Ovary (tissue), 9 donors: ENCODE data around the gene IMMP2L. TPM values are rescaled to one million over a fixed set of nuclear protein-coding genes. Genes with fewer than 3 reads are reported as not detected.

Experiments used
- DNase-seq, 5 donors: peaks; one replicate each; pipeline ENCODE4 v3.0.0-alpha.2; 2019 to 2020
- H3K27ac ChIP-seq, 2 donors: fragments of 200-600 bp; one replicate each; pipeline versions ENCODE4 v1.5.1 to v1.8.0; 2019 to 2022
- H3K27me3 ChIP-seq: fragments of 200-600 bp; one replicate; pipeline ENCODE4 v1.8.0; 2022
- H3K36me3 ChIP-seq: fragments of 200-600 bp; sonication (generic); one replicate; pipeline ENCODE4 v1.5.1; 2019
- H3K4me1 ChIP-seq: one replicate; pipeline ENCODE4 v1.8.1; 2013; ENCODE audit warnings: mild to moderate bottlenecking, moderate library complexity; ENCODE audit not compliant: insufficient read depth
- H3K4me3 ChIP-seq: fragments of 200-600 bp; sonication (generic); one replicate; pipeline ENCODE4 v1.5.1; 2017
- H3K9me3 ChIP-seq, 2 donors: fragments of 200-600 bp in 1 of 2; sonication (generic) in 1 of 2; one replicate each; pipeline versions ENCODE4 v1.5.1 to v1.8.1; 2013 to 2019; ENCODE audit warnings: mild to moderate bottlenecking in 1 of 2, moderate library complexity in 1 of 2
- EP300 ChIP-seq: sonication (generic); formaldehyde crosslinking; IDR thresholded peaks from one replicate; pipeline ENCODE4 v1.6.1; 2017; ENCODE audit warnings: antibody characterized with exemption
- POLR2A ChIP-seq: fragments of 450-650 bp; IDR thresholded peaks from one replicate; pipeline ENCODE4 v1.6.1; 2017; ENCODE audit warnings: antibody characterized with exemption, mild to moderate bottlenecking, moderate library complexity
- WGBS, 3 donors: extraction: QIAGEN DNeasy Blood & Tissue Kit in 1 of 3; methylation state at CpG; one replicate each; pipeline versions ENCODE4 v1.1.5 to v1.1.7; 2013 to 2017; 5-methylcytosine and 5-hydroxymethylcytosine counted together
- intact Hi-C, 4 donors: fragments of 100-400 bp; cut with DNase I; formaldehyde crosslinking; loops; one replicate each; pipeline versions ENCODE4 v1.11.0 to v1.15.1; 2022 to 2023
- polyA plus RNA-seq, 2 donors: library from polyadenylated mRNA; stranded (reverse); fragments of 200-250 nt in 1 of 2; fragments of 350-450 nt in 1 of 2; fragmentation: Illumina TruSeq in 1 of 2; extraction: RNeasy Lipid Tissue Mini Kit (QIAGEN cat#74804) in 1 of 2; gene quantifications; one replicate each; pipeline ENCODE4 v1.2.3, GENCODE V29; 2013 to 2014
- total RNA-seq, 7 donors: library from RNA; depleted of rRNA in 2 of 7; stranded (reverse); fragments of >200 nt in 2 of 7; fragmentation: NEBNext Ultra II Directional in 3 of 7; extraction: Animal tissue kit (Norgen Biotek cat#: 25700) in 3 of 7; gene quantifications; one replicate each; pipeline versions ENCODE4 v1.1.0 to v1.2.4, GENCODE V29; 2016 to 2023
- TF ChIP-seq, protein P1 (sequence below), 3 donors: fragments of 450-650 bp in 2 of 3; fragments of 200-600 bp in 1 of 3; IDR thresholded peaks; one replicate each; pipeline versions ENCODE4 v1.5.1 to v1.8.0; 2016 to 2022; ENCODE audit warnings: antibody characterized with exemption in 3 of 3, mild to moderate bottlenecking in 1 of 3
- donor health status: DM: no; HTN: no; CAD: no; lungs with moderate emphysema.
- donor health status: DM: no; HTN: no; CAD: no.
- donor health status: Bipolar disorder and iron deficiency.
- donor health status: DM: yes; HTN: yes; CAD: no.
- donor health status: DM: no; HTN: no; CAD: no.
- donor health status: DM: yes; HTN: yes; CAD: no.

The IMMP2L gene
- total and polyA plus RNA-seq, 9 donors = 19.5 to 36.9 (median 29.9) TPM

DNA sequence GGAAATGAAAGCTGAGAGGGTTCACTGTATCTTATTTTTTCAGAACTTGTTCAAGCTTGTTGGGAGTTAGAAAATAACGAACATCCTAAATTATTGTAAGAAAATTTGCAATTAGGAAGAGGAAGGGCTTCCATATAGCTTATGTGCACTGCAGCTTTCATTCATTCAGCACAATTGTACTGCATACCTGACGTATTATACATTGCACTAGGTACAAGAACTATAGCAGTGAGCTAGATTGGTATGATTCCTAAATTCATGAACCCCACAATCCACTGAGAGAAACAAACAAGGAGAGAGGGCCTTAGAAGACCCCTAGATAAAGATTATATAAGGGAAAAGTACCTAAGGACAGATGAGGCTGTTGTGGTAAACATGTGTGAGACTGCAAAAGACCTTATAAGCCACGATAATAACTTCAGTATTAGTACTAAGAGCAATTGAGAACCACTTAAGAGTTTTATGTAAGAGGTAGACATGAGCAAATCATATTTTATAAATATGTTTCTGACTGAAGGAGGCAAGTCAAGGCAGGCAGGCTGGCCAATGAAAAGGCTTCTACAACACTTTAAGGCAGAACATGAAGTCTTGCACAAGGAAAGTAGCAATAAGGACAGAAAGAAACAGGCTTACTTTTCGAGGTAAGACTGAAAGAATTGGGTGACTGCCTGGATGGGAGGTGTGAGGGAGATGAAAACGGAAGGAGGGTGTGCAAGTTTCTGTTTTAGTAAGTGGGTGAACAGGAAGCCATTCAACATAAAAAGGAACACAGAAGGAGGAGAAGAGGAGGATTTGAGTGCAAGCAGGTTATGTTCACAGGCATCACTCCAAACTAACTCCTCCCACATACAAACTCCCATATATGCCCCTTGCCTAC, 549.3 kb downstream of the IMMP2L start:
- no peaks in the 10 kb centered on the region for H3K9me3 ChIP-seq
- DNase-seq = no peak
- TF ChIP-seq, protein P1, sequence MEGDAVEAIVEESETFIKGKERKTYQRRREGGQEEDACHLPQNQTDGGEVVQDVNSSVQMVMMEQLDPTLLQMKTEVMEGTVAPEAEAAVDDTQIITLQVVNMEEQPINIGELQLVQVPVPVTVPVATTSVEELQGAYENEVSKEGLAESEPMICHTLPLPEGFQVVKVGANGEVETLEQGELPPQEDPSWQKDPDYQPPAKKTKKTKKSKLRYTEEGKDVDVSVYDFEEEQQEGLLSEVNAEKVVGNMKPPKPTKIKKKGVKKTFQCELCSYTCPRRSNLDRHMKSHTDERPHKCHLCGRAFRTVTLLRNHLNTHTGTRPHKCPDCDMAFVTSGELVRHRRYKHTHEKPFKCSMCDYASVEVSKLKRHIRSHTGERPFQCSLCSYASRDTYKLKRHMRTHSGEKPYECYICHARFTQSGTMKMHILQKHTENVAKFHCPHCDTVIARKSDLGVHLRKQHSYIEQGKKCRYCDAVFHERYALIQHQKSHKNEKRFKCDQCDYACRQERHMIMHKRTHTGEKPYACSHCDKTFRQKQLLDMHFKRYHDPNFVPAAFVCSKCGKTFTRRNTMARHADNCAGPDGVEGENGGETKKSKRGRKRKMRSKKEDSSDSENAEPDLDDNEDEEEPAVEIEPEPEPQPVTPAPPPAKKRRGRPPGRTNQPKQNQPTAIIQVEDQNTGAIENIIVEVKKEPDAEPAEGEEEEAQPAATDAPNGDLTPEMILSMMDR (IDR thresholded peaks at IDR 0.05) = no peak
- TF ChIP-seq POLR2A (no peak), EP300 (no peak)
- WGBS, 3 donors = 71 to 78% (median 74%) methylated on average over 5 of the region's 5 CpGs
- no peaks in the 10 kb centered on the region for H3K4me1 ChIP-seq
- intact Hi-C loops = no loop called here
- H3K4me3 ChIP-seq = no peak overlapping the region
- H3K36me3 ChIP-seq = no peaks in the 10 kb centered on the region
- H3K27ac ChIP-seq = no peak overlapping the region
- no peaks in the 10 kb centered on the region for H3K27me3 ChIP-seq

DNA sequence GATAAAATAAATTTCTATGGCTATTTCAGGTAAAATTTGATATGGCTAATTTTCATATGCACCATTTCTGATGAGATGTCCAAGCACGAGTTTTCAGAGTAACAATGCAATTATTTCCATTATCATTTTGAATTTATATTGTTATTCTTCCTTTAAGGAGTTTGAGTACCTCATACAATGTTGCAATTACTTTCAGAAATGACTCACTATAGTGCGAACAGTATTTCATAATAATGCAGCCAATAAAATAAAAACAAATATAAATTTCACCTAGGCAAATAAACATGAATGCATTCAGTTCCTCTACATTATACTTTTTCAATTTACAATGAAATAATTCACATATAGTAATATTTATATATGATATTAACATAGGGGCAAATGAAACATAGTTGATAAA, 550.1 kb downstream of the IMMP2L start:
- Histone ChIP-seq H3K27me3 (no peaks in the 10 kb centered on the region), H3K36me3 (no peaks in the 10 kb centered on the region), H3K4me1 (no peaks in the 10 kb centered on the region), H3K27ac (no peak overlapping the region), H3K4me3 (no peak overlapping the region), H3K9me3 (no peaks in the 10 kb centered on the region)
- no peak for DNase-seq
- WGBS, 3 donors = 79 to 84% (median 82%) methylated on average over 2 of the region's 2 CpGs
- TF ChIP-seq, protein P1 (IDR thresholded peaks at IDR 0.05) = no peak
- TF ChIP-seq EP300 (no peak), POLR2A (no peak)
- intact Hi-C loops = no loop called here

DNA sequence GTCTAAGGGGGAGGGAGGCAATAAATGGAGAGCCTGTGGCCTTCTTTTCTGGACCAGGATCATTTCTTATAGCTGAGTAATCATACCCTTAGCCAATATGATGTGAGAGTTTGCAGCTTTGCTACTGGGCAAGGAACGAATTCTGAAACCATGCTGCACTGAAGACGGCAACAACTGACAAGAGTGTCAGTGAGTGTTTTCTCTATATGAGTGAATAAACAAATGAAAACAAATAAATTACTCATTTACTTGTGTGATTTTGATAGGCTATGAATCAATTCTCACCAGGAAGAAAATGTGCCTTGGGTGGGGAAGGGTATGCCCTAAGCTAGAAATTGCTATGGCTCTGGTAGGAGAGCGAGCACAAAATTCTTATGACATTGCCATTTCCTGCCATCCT, 550.8 kb downstream of the IMMP2L start:
- TF ChIP-seq EP300 (no peak), POLR2A (no peak)
- TF ChIP-seq, protein P1 (IDR thresholded peaks at IDR 0.05) = no peak
- H3K36me3 ChIP-seq = no peaks in the 10 kb centered on the region
- no peak overlapping the region for H3K4me3 ChIP-seq
- DNase-seq = no peak
- intact Hi-C loops = no loop called here
- H3K27ac ChIP-seq = no peak overlapping the region
- 92 to 96% (median 93%) methylated on average over 3 of the region's 3 CpGs for WGBS, 3 donors
- no peaks in the 10 kb centered on the region for H3K9me3 ChIP-seq
- H3K27me3 ChIP-seq = no peaks in the 10 kb centered on the region
- H3K4me1 ChIP-seq = no peaks in the 10 kb centered on the region

DNA sequence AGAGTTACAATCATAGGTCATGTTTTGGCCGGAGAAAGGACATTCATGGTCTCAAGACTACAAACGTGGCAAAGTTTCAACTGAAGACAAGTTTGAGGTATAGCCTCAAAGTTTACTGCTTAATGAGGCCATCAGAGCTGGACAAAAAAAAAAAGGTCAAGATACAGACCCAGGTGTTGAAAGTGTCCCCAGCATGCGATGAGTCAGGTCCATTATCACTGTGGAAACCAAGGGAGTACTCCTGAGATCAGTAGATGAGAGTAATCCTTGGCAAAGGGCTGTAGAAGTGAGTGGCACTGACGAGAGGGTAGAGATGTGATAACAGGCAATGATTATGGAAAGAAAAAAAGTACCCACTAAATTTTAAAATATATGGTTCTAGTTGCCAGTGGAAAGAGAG, 551.5 kb downstream of the IMMP2L start:
- intact Hi-C loops = no loop called here
- Histone ChIP-seq H3K9me3 (no peaks in the 10 kb centered on the region), H3K4me1 (no peaks in the 10 kb centered on the region), H3K36me3 (no peaks in the 10 kb centered on the region), H3K27ac (no peak overlapping the region), H3K27me3 (no peaks in the 10 kb centered on the region), H3K4me3 (no peak overlapping the region)
- TF ChIP-seq EP300 (no peak), POLR2A (no peak)
- TF ChIP-seq, protein P1 (IDR thresholded peaks at IDR 0.05) = no peak
- 86 to 93% (median 90%) methylated on average over 4 of the region's 4 CpGs for WGBS, 3 donors
- no peak for DNase-seq
